K562 (cell line): ENCODE data around the gene LY6G6D. TPM values are rescaled to one million over a fixed set of nuclear protein-coding genes. Genes with fewer than 3 reads are reported as not detected.
A peak's percentile ranks its signal among the peaks of the same experiment; 100 is the strongest.

ENCODE experiments used
- CBX5 ChIP-seq: IDR thresholded peaks from 2 replicates; pipeline ENCODE4 v1.6.1; 2014; ENCODE audit warnings: low read depth, borderline replicate concordance
- CSDE1 ChIP-seq, 2 experiments: fragments of 450-650 bp; IDR thresholded peaks; 2 replicates each; pipeline ENCODE4 v1.6.1; 2016; ENCODE audit warnings: mild to moderate bottlenecking in 1 of 2
- HDAC3 ChIP-seq: fragments of 450-650 bp; IDR thresholded peaks from 2 replicates; pipeline ENCODE4 v1.6.1; 2018; ENCODE audit warnings: borderline replicate concordance, mild to moderate bottlenecking, moderate library complexity; ENCODE audit not compliant: partially characterized antibody
- HLTF ChIP-seq: fragments of 450-650 bp; IDR thresholded peaks from 2 replicates; pipeline ENCODE4 v1.6.1; 2016
- IRF2 ChIP-seq: sonication (generic); formaldehyde crosslinking; IDR thresholded peaks from 2 replicates; pipeline ENCODE4 v1.8.1; 2022; ENCODE audit warnings: mild to moderate bottlenecking, missing genetic modification reagents
- KAT2B ChIP-seq: IDR thresholded peaks from one replicate; pipeline ENCODE4 v1.6.1; 2012; ENCODE audit warnings: low read depth, mild to moderate bottlenecking, control low read depth, inconsistent platforms, low read length, moderate library complexity
- KDM2B ChIP-seq: fragments of 250-450 bp; sonication (Bioruptor Pico); IDR thresholded peaks from 2 replicates; pipeline ENCODE4 v1.8.0; 2021; ENCODE audit warnings: mild to moderate bottlenecking, moderate library complexity
- KDM4B ChIP-seq, 2 experiments: fragments of 450-650 bp in 1 of 2; sonication (generic) in 1 of 2; IDR thresholded peaks; 2 replicates each; pipeline ENCODE4 v1.6.1; 2016 to 2017; ENCODE audit warnings: borderline replicate concordance in 2 of 2, antibody characterized with exemption in 1 of 2, low read depth in 1 of 2, mild to moderate bottlenecking in 1 of 2
- MTF1 ChIP-seq: fragments of 250-450 bp; sonication (Bioruptor Pico); IDR thresholded peaks from 2 replicates; pipeline ENCODE4 v1.9.0; 2021; ENCODE audit warnings: moderate library complexity, mild to moderate bottlenecking, inconsistent platforms, borderline replicate concordance
- NFXL1 ChIP-seq: fragments of 450-650 bp; formaldehyde crosslinking; IDR thresholded peaks from 2 replicates; pipeline ENCODE4 v1.4.0; 2021; ENCODE audit warnings: mild to moderate bottlenecking
- NFYB ChIP-seq: IDR thresholded peaks from 2 replicates; pipeline ENCODE4 v1.6.1; 2011; ENCODE audit warnings: mild to moderate bottlenecking, moderate library complexity; ENCODE audit not compliant: insufficient read length; ENCODE audit errors: extremely low read depth
- OTX1 ChIP-seq: fragments of 450-650 bp; formaldehyde crosslinking; IDR thresholded peaks from 2 replicates; pipeline ENCODE4 v1.4.0; 2022; ENCODE audit warnings: mild to moderate bottlenecking
- PHB2 ChIP-seq: fragments of 450-650 bp; IDR thresholded peaks from 2 replicates; pipeline ENCODE4 v1.6.1; 2017; ENCODE audit warnings: low read depth
- PHF8 ChIP-seq: fragments of 200-600 bp; sonication (generic); IDR thresholded peaks from 2 replicates; pipeline ENCODE4 v1.6.1; 2012; ENCODE audit warnings: mixed run types, mild to moderate bottlenecking, inconsistent platforms, low read length, moderate library complexity, borderline replicate concordance
- POLR3A ChIP-seq: IDR thresholded peaks from 2 replicates; pipeline ENCODE4 v1.6.1; 2011; ENCODE audit warnings: borderline replicate concordance, mild to moderate bottlenecking, moderate library complexity; ENCODE audit not compliant: insufficient read length, insufficient read depth; ENCODE audit errors: extremely low read depth
- RAD21 ChIP-seq, 2 experiments: fragments of 250-450 bp in 1 of 2; fragments of 450-650 bp in 1 of 2; sonication (Bioruptor Pico) in 1 of 2; formaldehyde crosslinking in 1 of 2; IDR thresholded peaks in 1 of 2; conservative IDR thresholded peaks in 1 of 2; 2 replicates each; pipeline versions ENCODE4 v1.4.0 to v1.8.0; 2020 to 2022; ENCODE audit warnings: mild to moderate bottlenecking in 2 of 2, moderate library complexity in 1 of 2
- RBFOX2 ChIP-seq: fragments of 200-400 bp; formaldehyde crosslinking; IDR thresholded peaks from 2 replicates; pipeline ENCODE4 v1.6.1; 2017; ENCODE audit warnings: low read depth, mild to moderate bottlenecking, low read length, moderate library complexity
- RBM22 ChIP-seq: fragments of 200-400 bp; formaldehyde crosslinking; IDR thresholded peaks from 2 replicates; pipeline ENCODE4 v1.6.1; 2018; ENCODE audit warnings: low read length, low read depth; ENCODE audit not compliant: poor library complexity, severe bottlenecking
- TAL1 ChIP-seq: fragments of 450-650 bp; IDR thresholded peaks from 2 replicates; pipeline ENCODE4 v1.6.1; 2016; ENCODE audit warnings: mild to moderate bottlenecking
- USF2 ChIP-seq: sonication (generic); formaldehyde crosslinking; IDR thresholded peaks from 2 replicates; pipeline ENCODE4 v1.5.0; 2020; ENCODE audit warnings: missing genetic modification reagents
- ZBTB7A ChIP-seq: IDR thresholded peaks from 2 replicates; pipeline ENCODE4 v1.6.1; 2011; ENCODE audit warnings: low read depth, mild to moderate bottlenecking, low read length, moderate library complexity, borderline replicate concordance; ENCODE audit not compliant: control insufficient read depth
- ZNF551 ChIP-seq: fragments of 250-450 bp; sonication (Bioruptor Pico); IDR thresholded peaks from 2 replicates; pipeline ENCODE4 v1.5.0; 2021; ENCODE audit warnings: mild to moderate bottlenecking, moderate library complexity
- ZNF696 ChIP-seq: fragments of 250-450 bp; sonication (Bioruptor Pico); conservative IDR thresholded peaks from 2 replicates; pipeline ENCODE4 v1.4.0; 2020; ENCODE audit warnings: mild to moderate bottlenecking, moderate library complexity
- polyA plus RNA-seq, 8 experiments: library from polyadenylated mRNA; depleted of rRNA in 4 of 8; stranded (reverse) in 5 of 8; unstranded in 3 of 8; fragments of >200 nt; fragmentation: Nextera tagmentation in 2 of 8; fragmentation: Illumina TruSeq in 1 of 8; extraction: Ambion mirVana in 2 of 8; extraction: Trizol in 1 of 8; gene quantifications; 2 replicates each; pipeline versions ENCODE4 v1.2.1 to v1.2.3, GENCODE V29; 2011 to 2014; ENCODE audit warnings: inconsistent platforms in 1 of 8, missing spikeins in 1 of 8
- total RNA-seq, 7 experiments: library from RNA; depleted of rRNA in 6 of 7; stranded (reverse); fragments of >200 nt in 6 of 7; fragmentation: Illumina TruSeq in 2 of 7; extraction: Trizol in 2 of 7; gene quantifications; 2 replicates each; pipeline versions ENCODE4 v1.2.1 to v1.2.3, GENCODE V29; 2011 to 2021; ENCODE audit warnings: low replicate concordance in 1 of 7
- TF ChIP-seq, protein P1 (sequence below): IDR thresholded peaks from 3 replicates; pipeline ENCODE4 v1.6.1; 2011; ENCODE audit warnings: borderline replicate concordance, mild to moderate bottlenecking, moderate library complexity; ENCODE audit not compliant: insufficient read length; ENCODE audit errors: extremely low read depth
- TF ChIP-seq, protein P2 (sequence below): fragments of 250-450 bp; sonication (Bioruptor Pico); IDR thresholded peaks from 2 replicates; pipeline ENCODE4 v1.9.0; 2021; ENCODE audit warnings: mild to moderate bottlenecking

The LY6G6D gene
- total and polyA plus RNA-seq, 9 of the 15 experiments (the other 6 are each of a cell fraction or from before 2014, with no cell fraction given), result 0.30 to 0.38 TPM; not detected in 7

GRCh38 chr6:31739639-31740396 lies 24.7 kb downstream of the LY6G6D start, which contains the start of gene MSH5 (continued):
- TF ChIP-seq, protein P1, sequence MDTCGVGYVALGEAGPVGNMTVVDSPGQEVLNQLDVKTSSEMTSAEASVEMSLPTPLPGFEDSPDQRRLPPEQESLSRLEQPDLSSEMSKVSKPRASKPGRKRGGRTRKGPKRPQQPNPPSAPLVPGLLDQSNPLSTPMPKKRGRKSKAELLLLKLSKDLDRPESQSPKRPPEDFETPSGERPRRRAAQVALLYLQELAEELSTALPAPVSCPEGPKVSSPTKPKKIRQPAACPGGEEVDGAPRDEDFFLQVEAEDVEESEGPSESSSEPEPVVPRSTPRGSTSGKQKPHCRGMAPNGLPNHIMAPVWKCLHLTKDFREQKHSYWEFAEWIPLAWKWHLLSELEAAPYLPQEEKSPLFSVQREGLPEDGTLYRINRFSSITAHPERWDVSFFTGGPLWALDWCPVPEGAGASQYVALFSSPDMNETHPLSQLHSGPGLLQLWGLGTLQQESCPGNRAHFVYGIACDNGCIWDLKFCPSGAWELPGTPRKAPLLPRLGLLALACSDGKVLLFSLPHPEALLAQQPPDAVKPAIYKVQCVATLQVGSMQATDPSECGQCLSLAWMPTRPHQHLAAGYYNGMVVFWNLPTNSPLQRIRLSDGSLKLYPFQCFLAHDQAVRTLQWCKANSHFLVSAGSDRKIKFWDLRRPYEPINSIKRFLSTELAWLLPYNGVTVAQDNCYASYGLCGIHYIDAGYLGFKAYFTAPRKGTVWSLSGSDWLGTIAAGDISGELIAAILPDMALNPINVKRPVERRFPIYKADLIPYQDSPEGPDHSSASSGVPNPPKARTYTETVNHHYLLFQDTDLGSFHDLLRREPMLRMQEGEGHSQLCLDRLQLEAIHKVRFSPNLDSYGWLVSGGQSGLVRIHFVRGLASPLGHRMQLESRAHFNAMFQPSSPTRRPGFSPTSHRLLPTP, result no peak
- TF ChIP-seq IRF2 (CRISPR knock-in tag) (no peak), ZNF551 (CRISPR knock-in tag) (no peak), MTF1 (CRISPR knock-in tag) (no peak), OTX1 (CRISPR knock-in tag) (peak; percentile 82; the same call in 1 of the 2 replicates), CSDE1 (IDR thresholded peaks at IDR 0.05) (no peak), ZNF696 (CRISPR knock-in tag) (no peak), RBFOX2 (peak; percentile 98), POLR3A (no peak), NFYB (no peak), KAT2B (no peak), RAD21 (CRISPR knock-in tag; conservative IDR thresholded peaks at IDR 0.05 in 1 of 2, IDR thresholded peaks at IDR 0.05 in 1 of 2) (peak in 1 of 2 experiments; percentile 28; a peak in 3 of 4 replicates), USF2 (CRISPR knock-in tag) (no peak), PHF8 (peak; percentile 88; the same call in 1 of the 2 replicates), PHB2 (no peak), TAL1 (no peak), CBX5 (no peak), KDM2B (CRISPR knock-in tag) (peak; percentile 74; the same call in 1 of the 2 replicates), RBM22 (peak; percentile 85), HLTF (peak; percentile 80; the same call in 1 of the 2 replicates), ZBTB7A (no peak), HDAC3 (no peak), NFXL1 (CRISPR knock-in tag) (no peak), KDM4B (IDR thresholded peaks at IDR 0.05; ENCODE audit: borderline replicate concordance in 2 of 2, low read depth in 1 of 2) (no peak)
- TF ChIP-seq, protein P2, sequence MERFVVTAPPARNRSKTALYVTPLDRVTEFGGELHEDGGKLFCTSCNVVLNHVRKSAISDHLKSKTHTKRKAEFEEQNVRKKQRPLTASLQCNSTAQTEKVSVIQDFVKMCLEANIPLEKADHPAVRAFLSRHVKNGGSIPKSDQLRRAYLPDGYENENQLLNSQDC (CRISPR knock-in tag), result no peak
